Stomach (tissue), 9 donors: ENCODE measurements around the gene NAV2. TPM values are rescaled to one million over a fixed set of nuclear protein-coding genes. Genes with fewer than 3 reads are reported as not detected.

Experiments
- DNase-seq, 2 donors: peaks; one replicate each; pipeline versions ENCODE4 v3.0.0 to v3.0.0-alpha.2; 2013 to 2019
- H3K27ac ChIP-seq, 5 donors: fragments of 200-600 bp in 4 of 5; sonication (generic) in 4 of 5; one replicate each; pipeline ENCODE4 v1.5.1; 2013 to 2019; ENCODE audit warnings: mild to moderate bottlenecking in 1 of 5, moderate library complexity in 1 of 5
- H3K27me3 ChIP-seq, 3 donors: fragments of 200-600 bp; sonication (generic); one replicate each; pipeline ENCODE4 v1.5.1; 2017 to 2019; ENCODE audit warnings: mixed run types in 1 of 3
- H3K36me3 ChIP-seq, 4 donors: fragments of 200-600 bp; sonication (generic); 1 replicate in 3 of 4; 2 replicates in 1 of 4; pipeline ENCODE4 v1.5.1; 2016 to 2019
- H3K4me1 ChIP-seq, 4 donors: fragments of 200-600 bp; sonication (generic); one replicate each; pipeline ENCODE4 v1.5.1; 2016 to 2019
- H3K4me3 ChIP-seq, 4 donors: fragments of 200-600 bp; sonication (generic) in 3 of 4; one replicate each; pipeline ENCODE4 v1.5.1; 2016 to 2019; ENCODE audit warnings: mild to moderate bottlenecking in 1 of 4
- H3K9me3 ChIP-seq, 4 donors: fragments of 200-600 bp; sonication (generic); one replicate each; pipeline ENCODE4 v1.5.1; 2016 to 2019
- CTCF ChIP-seq, 7 experiments: fragments of 450-650 bp in 4 of 7; fragments of 200-600 bp in 3 of 7; sonication (generic) in 3 of 7; IDR thresholded peaks; one replicate each; pipeline ENCODE4 v1.5.1; 2016 to 2019; ENCODE audit warnings: antibody characterized with exemption in 7 of 7, control low read depth in 2 of 7, mild to moderate bottlenecking in 1 of 7
- EP300 ChIP-seq: sonication (generic); formaldehyde crosslinking; IDR thresholded peaks from one replicate; pipeline ENCODE4 v1.6.1; 2017; ENCODE audit warnings: antibody characterized with exemption
- POLR2A ChIP-seq, 4 donors: fragments of 450-650 bp; IDR thresholded peaks; one replicate each; pipeline ENCODE4 v1.6.1; 2016; ENCODE audit warnings: antibody characterized with exemption in 4 of 4, control low read depth in 2 of 4, mild to moderate bottlenecking in 1 of 4, moderate library complexity in 1 of 4
- POLR2AphosphoS5 ChIP-seq, 3 donors: sonication (generic); formaldehyde crosslinking; IDR thresholded peaks; one replicate each; pipeline ENCODE4 v1.6.1; 2016; ENCODE audit warnings: antibody characterized with exemption in 3 of 3
- WGBS, 5 donors: extraction: QIAGEN DNeasy Blood & Tissue Kit in 3 of 5; methylation state at CpG; one replicate each; pipeline versions ENCODE4 v1.1.5 to v1.1.7; 2013 to 2018; 5-methylcytosine and 5-hydroxymethylcytosine counted together
- intact Hi-C: fragments of 100-400 bp; cut with DNase I; formaldehyde crosslinking; loops from one replicate; pipeline ENCODE4 v1.15.1; 2023; ENCODE audit warnings: low total_unique reads
- polyA plus RNA-seq, 3 donors: library from polyadenylated mRNA; stranded (reverse); fragments of 200-250 nt; gene quantifications; one replicate each; pipeline ENCODE4 v1.2.3, GENCODE V29; 2013
- total RNA-seq, 5 donors: library from RNA; depleted of rRNA; stranded (reverse); fragments of >200 nt; gene quantifications; one replicate each; pipeline versions ENCODE4 v1.1.0 to v1.2.3, GENCODE V29; 2014 to 2016
- donor health status: healthy with polysubstance abuse.
- donor health status: Bipolar disorder and iron deficiency.
- donor health status: healthy.

Gene NAV2
- total and polyA plus RNA-seq, 8 donors = 1.8 to 92.4 (median 7.9) TPM

DNA sequence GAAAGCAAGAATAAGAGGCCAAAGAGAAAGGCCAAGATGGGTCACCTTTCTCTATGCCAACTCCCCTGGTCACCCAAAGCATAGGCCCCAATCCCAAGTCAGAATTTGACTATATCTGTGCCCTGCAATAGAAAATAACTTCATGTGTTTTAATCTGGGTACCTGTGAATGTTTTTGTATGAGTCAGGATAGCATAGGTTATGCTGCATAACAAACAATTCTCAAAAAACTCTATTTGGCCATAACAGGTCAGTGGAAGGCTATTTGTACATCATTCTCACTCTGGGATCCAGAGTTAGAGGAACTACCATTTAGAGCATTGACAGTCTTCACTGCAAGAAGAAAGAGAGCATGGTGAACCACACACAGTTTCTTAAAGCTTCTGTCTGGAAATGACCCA is 280.4 kb downstream of the NAV2 start:
- intact Hi-C loops = no loop called here
- H3K9me3 ChIP-seq = no peaks in the 10 kb centered on the region
- H3K4me1 ChIP-seq = peaks cover 0 to 23% (median 9%) of the 10 kb centered on the region in 4 donors
- H3K27ac ChIP-seq = no peak overlapping the region
- H3K27me3 ChIP-seq = no peaks in the 10 kb centered on the region
- no peak overlapping the region for H3K4me3 ChIP-seq
- no peak for DNase-seq
- H3K36me3 ChIP-seq = peaks cover 0 to 24% (median 13%) of the 10 kb centered on the region in 4 donors
- TF ChIP-seq POLR2A (IDR thresholded peaks at IDR 0.05) (no peak), POLR2AphosphoS5 (IDR thresholded peaks at IDR 0.05) (no peak), EP300 (no peak), CTCF (IDR thresholded peaks at IDR 0.05) (no peak)

GRCh38 chr11:19994672-19995071 is 282.0 kb downstream of the NAV2 start:
- DNase-seq = no peak
- intact Hi-C loops = no loop called here
- no peak for TF ChIP-seq EP300
- no peak for TF ChIP-seq POLR2AphosphoS5 (IDR thresholded peaks at IDR 0.05)
- H3K36me3 ChIP-seq = peaks cover 0 to 23% (median 11%) of the 10 kb centered on the region in 4 donors
- 57 to 68% (median 65%) methylated on average over 3 of the region's 3 CpGs for WGBS, 5 donors
- no peak overlapping the region for H3K4me3 ChIP-seq
- H3K4me1 ChIP-seq = peaks cover 0 to 11% (median 5%) of the 10 kb centered on the region in 4 donors
- no peaks in the 10 kb centered on the region for H3K27me3 ChIP-seq
- no peaks in the 10 kb centered on the region for H3K9me3 ChIP-seq
- H3K27ac ChIP-seq = no peak overlapping the region

GRCh38 chr11:19995145-19995544 is 282.5 kb downstream of the NAV2 start:
- WGBS, 5 donors = 73 to 84% (median 78%) methylated on average over 4 of the region's 4 CpGs
- H3K27ac ChIP-seq = peak overlapping the region in 1 of 5 donors; percentile 6
- TF ChIP-seq POLR2AphosphoS5 (IDR thresholded peaks at IDR 0.05) (peak in 1 of 3 donors; percentile 44), POLR2A (IDR thresholded peaks at IDR 0.05) (no peak)
- peaks cover 0 to 23% (median 11%) of the 10 kb centered on the region in 4 donors for H3K36me3 ChIP-seq
- H3K4me3 ChIP-seq = no peak overlapping the region
- intact Hi-C loops = no loop called here
- DNase-seq = no peak
- no peaks in the 10 kb centered on the region for H3K27me3 ChIP-seq
- peaks cover 0 to 16% (median 5%) of the 10 kb centered on the region in 4 donors for H3K4me1 ChIP-seq
- no peaks in the 10 kb centered on the region for H3K9me3 ChIP-seq

GRCh38 chr11:19996571-19996970 is 283.9 kb downstream of the NAV2 start:
- intact Hi-C loops = no loop called here
- no peak for TF ChIP-seq EP300
- TF ChIP-seq CTCF (IDR thresholded peaks at IDR 0.05) = no peak
- TF ChIP-seq POLR2A (IDR thresholded peaks at IDR 0.05) = no peak
- TF ChIP-seq POLR2AphosphoS5 (IDR thresholded peaks at IDR 0.05) = no peak
- Histone ChIP-seq H3K27me3 (no peaks in the 10 kb centered on the region), H3K36me3 (peaks cover 0 to 22% (median 9%) of the 10 kb centered on the region in 4 donors), H3K27ac (no peak overlapping the region), H3K4me3 (no peak overlapping the region), H3K9me3 (no peaks in the 10 kb centered on the region), H3K4me1 (peaks cover 0 to 25% (median 10%) of the 10 kb centered on the region in 4 donors)
- no peak for DNase-seq
- WGBS, 5 donors = 73 to 86% (median 84%) methylated on average over 5 of the region's 5 CpGs

- peaks cover 0 to 11% (median 3%) of the 10 kb centered on the region in 4 donors for H3K36me3 ChIP-seq
- intact Hi-C loops = no loop called here
- 63 to 76% (median 72%) methylated on average over 3 of the region's 3 CpGs for WGBS, 5 donors
- no peaks in the 10 kb centered on the region for H3K27me3 ChIP-seq
- TF ChIP-seq CTCF (IDR thresholded peaks at IDR 0.05) = no peak
- TF ChIP-seq EP300 = no peak
- no peak for TF ChIP-seq POLR2A (IDR thresholded peaks at IDR 0.05)
- TF ChIP-seq POLR2AphosphoS5 (IDR thresholded peaks at IDR 0.05) = no peak
- H3K4me3 ChIP-seq = no peak overlapping the region
- peak overlapping the region in 1 of 5 donors; percentile 2 for H3K27ac ChIP-seq
- no peaks in the 10 kb centered on the region for H3K9me3 ChIP-seq
- H3K4me1 ChIP-seq = peaks cover 0 to 29% (median 13%) of the 10 kb centered on the region in 4 donors
- DNase-seq = no peak
These were observed 287.3 kb downstream of the NAV2 start for GRCh38 chr11:20000022-20000350.
